Non-pigmented ciliary epithelial cell (primary cell): Measurements from ENCODE around the gene GPC3.
A peak's percentile ranks its signal among the peaks of the same experiment; 100 is the strongest.

ENCODE experiments used
- DNase-seq: peaks from one replicate; pipeline ENCODE4 v3.0.0-alpha.2; 2010; ENCODE audit warnings: low read depth

GPC3 gene

DNA sequence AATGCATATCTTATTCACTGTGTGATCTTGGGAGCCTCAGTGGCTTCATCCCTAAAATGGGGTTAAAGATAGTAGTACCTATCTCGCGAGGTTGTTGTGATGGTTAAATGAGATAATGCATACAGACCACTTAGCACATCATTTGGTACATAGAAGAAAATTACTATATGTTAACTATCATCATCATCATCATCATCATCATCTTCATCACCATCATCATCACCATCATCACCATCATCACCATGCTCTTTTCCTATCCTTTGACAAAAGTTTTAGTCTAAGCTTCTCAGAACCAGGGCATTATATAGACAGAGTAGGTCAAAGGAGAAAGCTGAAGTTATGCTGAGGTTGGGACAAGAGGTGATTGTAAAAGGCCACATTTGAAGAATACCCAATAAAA lies 145.0 kb downstream of the GPC3 start:
- DNase-seq = no peak

DNA sequence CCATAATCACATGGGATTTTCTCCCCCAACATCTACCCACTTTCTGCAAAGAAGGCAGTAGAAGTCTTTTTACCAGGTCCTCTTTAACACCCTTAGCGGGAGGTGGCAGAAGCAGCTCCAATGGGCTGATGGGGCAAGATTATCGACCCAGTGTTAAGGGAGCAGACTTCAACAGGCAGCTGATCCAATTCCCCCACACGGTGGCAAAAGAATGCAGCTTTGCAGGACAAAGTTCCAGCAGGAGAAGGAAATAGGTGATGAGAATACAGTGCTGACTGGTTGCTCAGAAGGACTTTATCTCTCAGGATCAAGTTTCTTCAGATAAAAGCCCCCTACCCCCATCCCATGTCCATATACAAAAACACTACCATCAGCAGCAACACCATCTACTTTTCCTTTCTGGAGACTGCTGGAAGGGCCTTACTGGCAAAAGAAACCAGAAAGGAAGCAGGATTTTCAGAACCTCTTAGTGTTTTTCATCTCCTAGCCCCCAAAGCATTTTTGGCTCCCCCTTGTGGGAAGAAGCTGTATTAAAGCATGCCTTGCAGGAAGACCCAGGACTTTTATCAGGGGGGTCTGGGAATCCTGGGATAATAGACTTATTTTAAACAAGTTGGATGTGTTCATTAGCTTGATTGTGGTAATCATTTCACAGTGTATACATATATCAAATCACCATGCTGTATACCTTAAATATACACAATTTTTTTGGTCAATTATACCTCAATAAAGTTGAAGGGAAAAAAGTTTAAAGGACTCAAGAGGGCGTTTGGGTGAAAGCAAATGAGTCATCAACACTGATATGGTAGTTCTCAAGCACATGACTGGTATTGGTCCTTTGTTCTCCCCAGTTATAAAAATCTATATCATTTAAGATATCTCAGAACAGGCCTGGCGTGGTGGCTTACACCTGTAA lies 146.4 kb downstream of the GPC3 start:
- DNase-seq = no peak

DNA sequence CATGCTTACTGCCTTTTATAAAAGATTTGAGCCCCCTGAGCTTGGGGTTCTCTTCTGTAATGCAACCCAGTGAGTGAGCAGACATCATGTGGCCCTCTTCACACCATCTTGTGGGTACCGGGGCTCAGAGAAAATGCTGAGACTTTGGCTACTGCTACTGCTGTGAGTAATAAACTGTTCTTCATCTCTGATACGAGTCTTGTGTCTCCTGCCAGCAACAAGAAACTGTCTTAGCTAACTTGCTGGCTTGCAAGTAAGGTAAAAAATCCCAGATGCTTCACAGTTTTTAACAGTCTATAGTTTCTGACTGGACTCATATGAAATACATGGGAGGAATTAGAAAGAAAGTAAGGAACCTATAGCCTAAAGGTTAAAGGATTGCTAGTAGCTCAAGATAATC lies 148.3 kb downstream of the GPC3 start:
- DNase-seq = no peak

DNA sequence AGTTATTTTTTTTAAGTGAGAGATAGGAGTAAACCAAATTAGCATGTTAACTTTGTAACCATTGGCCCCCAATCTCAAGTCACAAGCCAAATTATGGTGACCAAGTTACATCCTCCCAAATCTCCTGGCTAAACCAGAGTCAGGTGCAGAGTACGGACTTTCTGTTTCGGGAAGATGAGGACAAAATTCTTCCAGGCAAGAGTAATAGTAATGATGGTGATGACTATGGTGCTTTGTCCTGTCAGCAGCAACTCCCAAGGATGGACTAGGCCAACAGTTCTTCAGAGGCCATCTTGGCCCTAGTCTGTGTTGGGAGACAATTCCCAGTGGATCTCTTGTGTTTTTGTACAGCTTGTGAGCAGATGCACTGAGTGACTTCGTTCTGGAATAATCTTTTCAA lies 148.8 kb downstream of the GPC3 start:
- no peak for DNase-seq

DNA sequence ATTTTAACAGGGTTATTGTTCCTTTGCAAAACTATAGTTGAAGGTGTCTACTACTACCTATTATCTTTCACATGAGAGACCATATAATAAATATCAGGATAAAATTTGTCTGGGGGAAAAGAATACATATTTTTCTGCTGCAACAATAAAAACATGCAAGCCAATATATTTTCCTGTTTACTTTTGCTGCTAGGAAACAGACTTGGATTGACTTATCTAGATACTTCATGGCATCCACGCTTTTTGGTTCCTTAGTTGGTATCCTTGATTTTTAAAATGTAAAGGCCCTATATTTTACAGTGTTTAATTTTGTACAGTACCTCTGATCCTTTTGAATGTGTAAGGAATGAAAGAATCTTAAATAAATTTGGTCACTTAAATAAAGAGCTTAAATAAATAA lies 150.6 kb downstream of the GPC3 start:
- no peak for DNase-seq

DNA sequence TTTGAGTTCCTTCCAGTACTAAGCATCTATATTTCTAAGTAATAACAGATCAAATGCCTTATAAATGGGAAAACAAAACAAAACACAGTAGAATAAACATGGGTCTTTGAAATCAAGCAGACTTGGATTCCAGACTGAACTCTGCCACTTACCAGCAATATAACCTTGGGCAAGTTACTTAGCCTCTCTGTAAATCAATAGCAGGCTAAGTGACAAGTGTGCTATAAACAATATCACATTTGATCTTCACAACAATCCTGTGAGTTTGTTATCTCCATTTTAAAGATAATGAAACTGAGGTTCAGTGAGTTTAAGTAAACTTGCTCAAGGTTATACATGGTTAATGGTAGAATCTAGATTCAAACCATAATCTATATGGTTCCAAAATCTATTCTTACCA lies 165.8 kb downstream of the GPC3 start:
- no peak for DNase-seq

DNA sequence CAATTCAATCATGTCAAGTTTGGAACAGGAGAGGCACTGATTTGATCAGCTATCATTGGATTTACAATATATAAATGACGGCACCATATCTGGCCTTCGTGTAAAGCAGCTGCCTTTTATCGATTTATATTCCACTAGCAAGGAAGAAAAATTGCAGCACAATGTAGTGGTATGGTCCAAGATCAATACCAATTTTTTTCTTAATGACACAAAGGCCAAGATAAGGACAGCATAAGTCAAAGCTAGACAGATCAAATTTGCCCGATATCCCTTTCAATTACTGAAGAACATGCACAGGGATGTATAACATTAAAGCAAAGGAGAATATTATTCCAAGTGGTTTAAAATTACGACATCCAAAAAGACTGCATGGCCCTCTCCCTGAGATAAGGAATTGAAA lies 167.4 kb downstream of the GPC3 start:
- DNase-seq = no peak

DNA sequence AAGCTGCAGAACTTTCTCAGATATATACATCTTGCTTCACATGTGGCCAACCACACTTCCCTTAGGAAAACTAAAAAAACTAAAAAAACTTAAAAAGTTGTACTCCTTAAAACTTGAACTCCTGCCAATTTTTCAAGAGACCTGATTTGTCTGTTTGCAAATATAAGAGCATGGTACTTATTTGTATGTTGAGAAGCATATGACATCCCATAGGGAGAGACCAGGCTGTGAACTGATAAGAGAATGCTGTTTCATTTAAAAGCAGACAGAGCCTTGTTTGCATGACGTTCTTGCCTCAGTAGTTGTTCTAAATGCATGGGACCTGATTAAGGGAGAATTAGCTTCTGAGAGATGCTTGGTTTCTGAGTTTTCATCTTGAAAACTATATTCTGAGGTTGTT lies 169.9 kb downstream of the GPC3 start:
- no peak for DNase-seq

DNA sequence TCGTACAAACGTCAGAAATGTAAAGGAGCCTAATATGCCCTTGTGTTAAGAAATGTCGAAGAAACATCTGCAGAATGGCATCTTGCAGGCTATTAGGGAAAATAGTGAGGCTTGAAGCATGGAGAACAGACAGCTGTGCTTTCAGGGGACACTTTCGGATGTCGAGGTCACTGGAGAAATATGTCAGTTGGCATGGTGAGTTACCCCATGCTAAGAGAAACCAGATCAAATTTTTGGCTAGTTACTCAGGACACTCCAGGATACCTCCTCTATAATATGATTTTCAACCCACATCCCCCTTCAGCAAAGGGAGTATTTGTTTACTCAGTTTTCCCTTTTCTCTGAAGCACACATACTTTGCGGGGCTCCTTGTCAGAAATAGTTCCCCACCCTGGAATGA lies 171.4 kb downstream of the GPC3 start:
- DNase-seq = no peak

DNA sequence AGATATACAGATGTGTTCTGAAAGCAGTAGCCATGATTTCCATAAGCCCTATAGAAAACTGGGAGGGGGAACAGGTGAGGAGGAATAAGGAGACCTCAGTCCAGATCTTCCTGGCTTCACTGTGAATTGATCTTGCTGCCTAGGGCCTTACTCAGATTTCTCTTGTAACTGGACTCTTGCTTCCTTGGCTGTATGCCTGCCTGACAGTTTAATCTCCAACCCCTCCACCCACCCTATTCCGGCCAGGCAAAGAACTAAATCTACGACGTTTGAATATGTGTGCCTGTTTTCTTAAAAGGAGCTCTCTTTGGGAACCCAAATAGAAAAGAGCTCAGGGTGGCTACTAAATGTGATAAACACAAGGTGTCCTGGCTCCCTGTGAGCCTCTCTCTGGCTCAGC lies 173.0 kb downstream of the GPC3 start:
- no peak for DNase-seq

DNA sequence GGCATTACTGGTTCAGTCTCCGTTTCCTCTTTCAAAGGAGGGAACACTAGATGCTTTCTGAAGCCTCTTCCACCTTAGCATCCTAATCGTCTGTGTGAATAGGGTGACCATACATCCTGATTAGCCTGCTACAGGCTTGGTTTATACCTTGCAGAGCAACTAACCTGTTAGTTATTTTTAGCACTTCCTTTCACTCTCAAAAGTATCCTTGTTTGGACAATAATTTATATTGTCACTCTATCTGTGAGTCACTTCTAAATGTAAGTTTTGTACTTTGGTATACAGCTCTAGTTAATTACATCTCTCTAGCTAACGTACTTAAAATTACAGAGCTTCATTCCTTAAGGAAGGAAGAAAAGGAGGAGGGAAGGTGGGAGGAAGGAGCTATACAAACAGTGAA lies 174.5 kb downstream of the GPC3 start:
- no peak for DNase-seq

DNA sequence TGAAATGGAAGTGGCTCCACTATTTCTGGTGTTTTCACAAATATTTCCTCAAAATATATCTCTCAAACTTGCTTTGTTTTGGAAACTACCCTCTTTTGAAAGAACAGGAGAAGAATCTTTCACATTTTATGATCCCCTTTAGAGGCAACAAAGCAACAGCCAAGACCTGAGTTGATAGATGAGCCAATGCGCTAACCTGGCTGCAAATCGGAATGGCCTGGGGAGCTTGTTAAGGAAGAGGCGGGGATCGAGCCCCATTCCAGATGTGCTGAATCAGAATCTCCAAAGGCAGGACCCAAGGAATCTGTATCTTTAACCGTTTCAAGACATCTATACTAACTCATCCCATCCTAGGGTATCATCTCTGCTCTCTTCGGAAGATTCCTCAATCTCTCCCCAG lies 181.3 kb downstream of the GPC3 start:
- no peak for DNase-seq

DNA sequence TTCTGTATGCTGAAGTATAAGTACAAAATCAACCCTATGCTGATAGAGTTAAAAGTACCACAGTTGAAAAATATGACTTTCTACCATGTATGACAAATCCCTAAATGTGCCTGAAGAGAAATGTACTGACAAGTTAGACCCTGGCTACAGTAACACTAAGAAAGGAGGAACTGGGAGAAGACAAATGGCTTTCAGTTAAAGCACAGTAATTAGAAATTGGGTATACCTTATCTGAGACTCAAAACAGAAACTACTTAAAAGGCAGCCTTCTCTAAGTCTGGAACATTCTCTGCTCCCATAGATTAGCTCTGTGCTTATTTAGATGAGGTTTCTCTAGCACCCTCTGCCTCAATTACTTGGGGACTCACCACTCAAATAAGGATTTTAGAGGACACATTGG lies 189.1 kb downstream of the GPC3 start:
- no peak for DNase-seq

DNA sequence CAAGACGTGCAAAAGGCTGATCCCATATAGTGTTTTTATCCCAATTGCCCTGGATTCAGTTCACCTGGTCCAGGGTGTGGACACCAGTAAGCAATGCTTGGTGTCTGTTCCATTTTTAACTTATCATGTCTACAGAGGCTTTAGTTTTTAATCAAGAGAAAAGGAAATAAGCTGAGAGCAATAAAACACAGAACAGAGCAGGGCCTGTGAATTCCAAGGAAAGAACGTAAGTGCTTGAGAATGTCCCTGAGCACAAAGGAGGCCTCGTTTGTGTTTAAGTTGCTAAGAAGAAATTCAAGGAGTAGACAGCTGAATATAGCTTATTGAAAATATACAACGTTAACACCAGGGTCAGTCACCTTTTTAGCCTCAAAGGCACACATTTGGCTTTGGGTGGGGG lies 191.3 kb downstream of the GPC3 start:
- DNase-seq = no peak

DNA sequence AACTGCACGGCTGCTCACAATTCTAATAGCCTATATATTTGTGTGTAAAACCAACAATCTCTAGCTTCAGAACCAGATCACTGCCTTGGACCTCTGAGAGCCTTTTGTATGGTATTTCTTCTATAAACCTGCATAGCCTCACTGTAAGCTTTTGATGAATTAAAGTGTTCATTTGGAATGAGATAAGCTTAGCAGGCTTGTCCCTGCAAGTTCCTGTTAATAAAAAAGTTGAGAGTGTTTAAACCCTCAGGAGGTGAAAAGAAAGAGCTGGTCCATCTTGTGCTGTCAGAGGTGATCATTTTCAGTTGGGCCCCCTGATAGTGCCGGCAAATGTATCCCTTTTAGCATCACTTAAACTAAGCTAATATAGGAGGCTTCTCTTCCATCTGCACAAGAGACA lies 191.8 kb downstream of the GPC3 start:
- DNase-seq = no peak

DNA sequence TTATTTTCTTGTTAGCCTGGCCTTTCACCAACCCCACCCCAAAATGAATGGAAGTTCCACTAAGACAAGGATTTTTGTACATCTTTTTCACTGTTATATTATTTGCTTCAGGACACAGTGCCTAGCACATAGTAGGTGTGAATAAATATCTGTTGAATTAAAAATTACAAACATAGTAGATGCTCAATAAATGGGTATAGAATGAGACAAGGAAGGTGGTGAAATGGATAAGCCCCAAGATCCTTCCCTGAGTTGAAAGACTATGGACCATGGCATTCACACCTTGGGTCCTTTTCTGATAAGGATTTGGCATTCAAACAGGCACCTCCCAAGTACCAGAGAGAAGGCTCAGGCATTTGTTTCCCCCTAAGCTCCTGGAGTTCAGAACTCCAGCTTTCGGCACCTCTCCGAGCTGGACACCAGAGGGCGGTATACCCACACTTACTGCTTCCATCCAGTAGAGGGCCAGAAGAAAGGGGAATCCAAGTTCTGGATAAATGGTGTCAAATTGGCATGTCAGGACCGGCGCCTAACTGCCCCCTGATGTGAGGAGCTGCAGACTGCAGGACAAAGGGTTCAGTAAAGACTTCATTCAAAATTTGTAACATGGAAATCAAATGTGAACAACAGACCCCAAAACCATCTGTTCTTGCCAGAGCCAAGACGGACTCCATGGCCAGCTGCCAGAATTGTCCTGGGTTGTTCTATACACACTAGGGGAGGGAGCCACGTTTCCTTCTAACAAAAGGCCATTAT lies 193.0 kb downstream of the GPC3 start:
- DNase-seq = peak; percentile 18

DNA sequence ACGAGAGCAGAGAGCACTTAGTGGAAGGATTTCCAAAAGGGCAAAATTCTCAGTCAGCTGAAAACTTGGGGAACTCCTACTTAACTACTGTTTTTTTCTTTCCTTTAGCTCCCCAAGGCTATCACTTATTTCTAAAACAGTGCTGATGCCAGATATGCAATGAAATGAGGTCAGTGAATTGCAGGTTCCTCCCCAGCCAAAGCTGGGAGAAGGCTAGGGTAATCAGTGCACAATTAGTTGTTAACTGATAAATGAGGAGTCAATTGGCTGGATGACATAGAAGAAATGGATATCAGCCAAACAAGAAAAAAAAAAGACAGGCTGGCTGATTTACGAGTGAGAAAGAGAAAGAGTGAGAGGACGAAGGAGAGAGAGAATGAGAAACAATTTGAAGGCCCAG lies 195.6 kb downstream of the GPC3 start:
- DNase-seq = no peak

DNA sequence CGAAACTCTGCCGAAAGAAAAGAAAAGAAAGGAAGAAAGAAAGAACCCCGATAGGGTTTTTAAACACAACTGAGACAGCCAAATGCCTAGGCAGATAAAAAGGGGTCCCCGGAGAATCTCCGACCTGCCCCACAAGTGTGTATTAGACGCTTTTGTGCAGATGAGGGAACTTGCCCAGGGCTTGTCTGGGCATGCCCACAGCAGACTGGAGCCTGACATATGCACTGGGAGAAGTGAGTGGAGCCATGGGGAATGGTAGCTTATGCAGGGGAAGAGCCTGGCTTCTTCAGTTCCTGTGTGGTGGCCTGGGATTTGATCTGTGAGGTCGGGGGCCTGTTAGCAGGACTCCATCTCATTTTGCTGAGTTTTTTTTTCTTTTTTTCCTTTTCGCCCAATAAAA lies 199.0 kb downstream of the GPC3 start:
- no peak for DNase-seq

DNA sequence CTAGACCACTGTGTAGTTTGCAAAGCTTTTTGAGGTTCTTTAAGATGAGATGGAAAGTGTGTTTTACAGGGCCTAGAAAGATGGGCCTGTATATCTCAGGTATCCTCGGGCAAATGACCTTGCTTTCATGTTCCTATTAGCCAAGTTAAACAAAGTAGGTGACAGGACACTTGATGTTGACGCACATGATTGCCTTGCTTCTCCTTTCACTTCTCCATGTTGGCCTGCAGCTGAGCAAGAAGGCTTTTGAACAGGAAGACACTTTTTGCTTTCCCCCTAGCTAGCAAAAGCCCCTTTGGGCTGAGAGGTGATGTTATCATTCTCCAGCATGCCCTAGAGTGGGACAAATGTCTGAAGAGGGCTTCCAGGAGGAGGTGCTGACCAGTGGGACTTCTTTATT lies 202.1 kb downstream of the GPC3 start:
- DNase-seq = no peak

DNA sequence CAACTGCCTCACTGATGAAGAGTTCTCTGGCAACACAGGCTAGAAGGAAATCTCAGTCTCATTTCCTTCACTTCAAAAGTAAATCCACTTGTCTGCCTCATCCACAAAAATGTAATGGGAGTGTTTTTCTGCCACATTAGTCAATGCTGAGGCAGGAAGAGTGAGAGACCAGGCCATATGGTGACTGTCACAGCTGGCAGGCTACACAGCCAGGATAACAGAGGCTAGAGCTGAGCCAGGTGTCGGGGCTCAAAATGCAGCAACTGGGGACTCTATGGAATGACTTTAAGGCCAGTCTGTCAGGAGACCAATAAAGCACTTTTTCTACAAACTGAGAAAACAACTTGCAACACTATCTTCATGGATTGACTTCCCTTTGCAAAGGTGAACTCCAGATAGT lies 204.2 kb downstream of the GPC3 start:
- DNase-seq = no peak

DNA sequence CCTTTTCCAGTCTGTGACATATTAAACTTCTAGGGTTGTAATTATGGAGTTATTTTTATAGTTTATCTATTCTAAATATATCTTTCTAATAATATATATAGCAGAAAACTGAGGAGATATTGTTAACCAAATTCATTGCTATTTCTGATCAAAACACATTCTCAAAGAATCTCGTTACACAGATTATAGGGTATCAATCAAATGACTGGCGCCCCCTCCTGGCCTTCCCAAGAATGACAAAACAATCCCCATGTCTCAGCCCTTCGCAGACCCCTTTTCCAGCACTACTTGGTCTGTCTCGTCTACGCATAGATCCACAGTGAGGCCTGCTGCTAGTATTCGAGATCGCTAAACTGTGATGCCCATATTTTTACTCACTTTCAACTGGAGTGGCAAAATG lies 209.3 kb downstream of the GPC3 start:
- DNase-seq = no peak

DNA sequence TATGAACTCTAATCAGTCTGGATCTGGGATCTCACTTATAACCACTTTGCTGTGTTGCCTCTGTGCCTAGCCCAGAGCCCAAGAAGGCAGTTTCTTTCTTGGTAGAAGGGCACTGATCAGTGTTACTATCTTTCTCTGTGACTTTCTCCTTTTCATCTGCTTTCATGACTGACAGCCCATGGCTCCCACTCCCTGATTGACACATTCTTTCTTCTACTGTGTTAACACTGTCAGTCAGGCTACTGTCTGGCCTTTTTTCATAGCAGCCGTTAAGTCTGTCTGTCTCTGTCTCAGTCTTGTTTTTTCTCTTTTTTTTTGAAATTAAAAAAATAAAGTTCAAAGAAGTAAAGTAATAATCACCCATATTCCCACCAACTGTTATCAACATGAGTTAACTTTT lies 210.6 kb downstream of the GPC3 start:
- no peak for DNase-seq

DNA sequence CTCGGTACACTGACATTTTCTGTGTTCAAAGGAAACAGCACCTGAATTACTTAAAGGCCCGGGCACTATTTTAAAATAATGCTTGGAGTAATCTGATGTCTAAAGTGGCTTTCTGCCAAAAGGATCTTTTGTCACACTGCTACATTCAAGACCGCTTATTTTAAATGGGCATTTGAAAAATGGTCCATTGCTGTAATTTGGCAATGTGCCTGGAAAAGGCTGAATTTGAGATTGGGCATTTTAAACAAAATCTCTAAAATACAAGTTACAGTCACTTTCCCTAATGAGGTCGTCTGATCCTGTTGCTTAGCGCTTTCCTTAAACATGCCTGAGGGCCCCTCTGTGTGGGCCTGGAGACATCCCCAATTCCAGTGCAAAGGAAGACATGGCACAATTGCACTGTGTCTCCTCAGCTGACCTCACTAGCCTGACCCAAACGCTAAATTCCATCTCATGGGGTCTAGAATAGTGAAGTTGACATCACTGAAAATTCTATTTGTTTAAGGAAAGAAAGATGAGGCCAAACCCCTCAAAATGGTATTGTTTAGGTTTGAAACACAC lies 214.2 kb downstream of the GPC3 start:
- DNase-seq = no peak
